ENCODE results near the gene FBXW9. TPM values are rescaled to one million over a fixed set of nuclear protein-coding genes. Genes with fewer than 3 reads are reported as not detected.

The FBXW9 gene
- total and polyA plus RNA-seq, 10 donors = 1.7 to 7.4 (median 4.3) TPM

DNA sequence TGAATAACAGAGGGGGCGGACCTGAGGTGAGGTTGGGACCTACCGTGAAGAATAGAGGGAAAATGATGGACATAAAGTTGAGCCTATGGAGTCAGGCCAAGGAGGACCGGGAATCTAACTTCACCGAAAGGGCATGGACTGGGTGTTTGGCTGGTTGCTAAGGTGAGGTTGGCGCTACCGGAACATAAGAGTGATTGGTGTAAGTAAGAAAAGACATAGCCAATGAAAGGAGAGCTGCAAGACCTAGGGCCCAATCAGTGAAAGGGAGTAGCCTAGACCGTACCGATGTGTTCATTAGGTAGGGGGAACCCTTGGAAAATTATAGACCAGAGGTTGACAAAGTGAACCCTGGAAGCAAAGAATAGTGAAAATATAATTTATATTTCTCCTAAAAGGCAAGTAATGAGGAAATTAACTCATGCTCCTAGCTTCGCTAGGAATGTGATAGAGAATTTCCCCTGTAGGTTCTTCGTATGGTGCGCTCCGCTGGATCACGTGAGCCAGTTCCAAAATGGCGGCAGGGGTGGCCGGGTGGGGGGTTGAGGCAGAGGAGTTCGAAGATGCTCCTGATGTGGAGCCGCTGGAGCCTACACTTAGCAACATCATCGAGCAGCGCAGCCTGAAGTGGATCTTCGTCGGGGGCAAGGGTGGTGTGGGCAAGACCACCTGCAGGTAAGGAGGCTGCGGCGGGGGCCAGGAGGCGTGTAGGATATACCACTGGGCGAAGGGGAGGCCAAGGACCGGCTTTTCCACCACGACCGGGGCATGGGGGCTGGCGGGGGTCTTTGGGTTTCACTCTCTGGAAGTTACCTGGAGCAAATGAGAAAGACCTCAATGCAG is 40.8 kb upstream of the FBXW9 start, which contains the start of gene GET3:
GET3 (plus strand) TSS at position 503 of the 840 bp plus-strand sequence; CDS start at position 512, 9 bp downstream.
- Histone ChIP-seq H3K4me3 (peak within 1 kb of the TSS; percentile 62 to 99 (median 92)), H3K27ac (peak within 1 kb of the TSS; percentile 90 to 94 (median 92)), H3K36me3 (peaks cover 0 to 42% (median 16%) of the 10 kb centered on the region in 6 donors), H3K27me3 (replicated peaks in 1 of 7) (no peaks in the 10 kb centered on the region), H3K9me3 (no peaks in the 10 kb centered on the region), H3K4me1 (peaks cover 27 to 66% (median 48%) of the 10 kb centered on the region in 6 donors)
- peak; percentile 93 for DNase-seq
- WGBS, 5 donors = 0 to 1% (median 1%) methylated on average over 23 to 29 of the region's 29 CpGs
- no peak for TF ChIP-seq POLR2A (IDR thresholded peaks at IDR 0.05)
- TF ChIP-seq POLR2AphosphoS5 (IDR thresholded peaks at IDR 0.05) = peak; percentile 80 to 85 (median 80)
- TF ChIP-seq, protein P1, sequence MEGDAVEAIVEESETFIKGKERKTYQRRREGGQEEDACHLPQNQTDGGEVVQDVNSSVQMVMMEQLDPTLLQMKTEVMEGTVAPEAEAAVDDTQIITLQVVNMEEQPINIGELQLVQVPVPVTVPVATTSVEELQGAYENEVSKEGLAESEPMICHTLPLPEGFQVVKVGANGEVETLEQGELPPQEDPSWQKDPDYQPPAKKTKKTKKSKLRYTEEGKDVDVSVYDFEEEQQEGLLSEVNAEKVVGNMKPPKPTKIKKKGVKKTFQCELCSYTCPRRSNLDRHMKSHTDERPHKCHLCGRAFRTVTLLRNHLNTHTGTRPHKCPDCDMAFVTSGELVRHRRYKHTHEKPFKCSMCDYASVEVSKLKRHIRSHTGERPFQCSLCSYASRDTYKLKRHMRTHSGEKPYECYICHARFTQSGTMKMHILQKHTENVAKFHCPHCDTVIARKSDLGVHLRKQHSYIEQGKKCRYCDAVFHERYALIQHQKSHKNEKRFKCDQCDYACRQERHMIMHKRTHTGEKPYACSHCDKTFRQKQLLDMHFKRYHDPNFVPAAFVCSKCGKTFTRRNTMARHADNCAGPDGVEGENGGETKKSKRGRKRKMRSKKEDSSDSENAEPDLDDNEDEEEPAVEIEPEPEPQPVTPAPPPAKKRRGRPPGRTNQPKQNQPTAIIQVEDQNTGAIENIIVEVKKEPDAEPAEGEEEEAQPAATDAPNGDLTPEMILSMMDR (IDR thresholded peaks at IDR 0.05 in 8 of 11, conservative IDR thresholded peaks at IDR 0.05 in 3 of 11) = peak in 4 of 11 experiments; percentile 6 to 31 (median 21)
- intact Hi-C loops (cut with DNase I; ENCODE audit: low total_unique reads) = no loop called here

DNA sequence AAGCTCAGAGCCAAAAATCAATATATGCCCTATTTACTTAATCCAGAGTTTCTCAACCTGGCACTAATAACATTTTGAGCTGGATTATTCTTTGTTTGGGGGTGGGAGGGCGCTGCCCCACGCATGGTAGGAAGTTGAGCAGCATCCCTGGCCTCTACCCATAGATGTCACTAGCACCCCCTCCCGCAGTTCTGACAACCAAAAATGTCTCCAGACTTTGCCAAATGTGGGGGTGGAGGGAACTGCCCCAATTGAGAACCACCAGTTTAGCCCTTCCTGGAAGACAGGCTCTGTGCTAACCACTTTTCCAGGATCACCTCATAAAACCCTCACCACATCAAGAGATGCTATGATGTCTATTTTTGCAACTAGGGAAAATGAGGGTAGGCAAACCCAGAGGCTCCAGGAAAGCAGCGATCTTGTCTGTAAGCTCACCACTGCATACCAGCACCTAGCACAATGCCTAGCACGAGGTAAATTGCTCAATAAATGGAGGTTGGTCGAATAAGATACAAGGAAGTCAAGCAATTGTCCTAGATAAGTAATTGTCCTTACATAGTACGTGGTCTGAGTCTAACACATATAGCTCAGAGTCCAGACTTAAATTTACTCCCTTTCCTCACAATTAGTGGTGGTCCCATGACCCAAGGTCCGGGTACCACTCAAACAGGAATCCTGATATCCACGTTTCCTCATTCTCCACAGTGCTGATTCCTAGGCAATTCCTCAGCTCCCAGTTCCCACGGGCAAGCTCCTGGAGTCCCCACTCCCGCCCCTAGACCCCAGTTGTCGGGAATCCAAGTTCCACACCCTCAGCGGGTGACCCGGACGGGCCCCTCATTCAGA is 37.2 kb upstream of the FBXW9 start:
- WGBS, 5 donors = 0 to 2% (median 1%) methylated on average over 15 of the region's 15 CpGs

DNA sequence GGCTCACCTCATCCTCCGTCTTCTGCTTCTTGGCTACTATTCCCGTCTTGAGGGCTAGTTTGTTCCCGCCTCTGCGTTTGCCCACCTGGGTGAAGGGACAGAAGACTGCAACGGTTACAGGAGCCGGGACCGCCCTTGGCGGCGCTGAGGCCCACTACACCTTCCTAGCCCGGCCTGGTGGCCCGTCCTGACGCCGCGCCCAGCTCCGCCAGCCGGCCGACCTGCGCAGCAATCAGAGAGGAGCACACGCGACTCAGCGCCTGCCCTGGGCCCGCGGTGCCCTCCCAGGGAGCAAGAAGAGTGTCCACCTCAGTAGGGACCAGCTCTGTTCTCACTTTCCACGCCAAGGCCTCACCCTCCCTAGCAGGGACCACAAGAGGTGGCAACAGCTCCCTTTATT is 34.9 kb upstream of the FBXW9 start:
- no peaks in the 10 kb centered on the region for H3K9me3 ChIP-seq
- WGBS, 5 donors = 91 to 95% (median 93%) methylated on average over 21 to 24 of the region's 24 CpGs
- peaks cover 0 to 53% (median 37%) of the 10 kb centered on the region in 6 donors for H3K36me3 ChIP-seq
- H3K27ac ChIP-seq = no peak overlapping the region
- intact Hi-C loops (cut with DNase I; ENCODE audit: low total_unique reads) = no loop called here
- TF ChIP-seq POLR2A (IDR thresholded peaks at IDR 0.05) = no peak
- TF ChIP-seq, protein P1 (IDR thresholded peaks at IDR 0.05 in 8 of 11, conservative IDR thresholded peaks at IDR 0.05 in 3 of 11) = no peak
- no peak for TF ChIP-seq POLR2AphosphoS5 (IDR thresholded peaks at IDR 0.05)
- no peak overlapping the region for H3K4me3 ChIP-seq
- H3K27me3 ChIP-seq (replicated peaks in 1 of 7) = no peaks in the 10 kb centered on the region
- peaks cover 18 to 74% (median 58%) of the 10 kb centered on the region in 6 donors for H3K4me1 ChIP-seq
- no peak for DNase-seq

More for the DNA sequence above, 37.2 kb upstream of the FBXW9 start:
- Histone ChIP-seq H3K36me3 (peaks cover 0 to 42% (median 31%) of the 10 kb centered on the region in 6 donors), H3K27ac (peak overlapping the region; percentile 94 to 99 (median 96)), H3K4me1 (peaks cover 30 to 91% (median 74%) of the 10 kb centered on the region in 6 donors), H3K27me3 (replicated peaks in 1 of 7) (no peaks in the 10 kb centered on the region), H3K9me3 (no peaks in the 10 kb centered on the region), H3K4me3 (peak overlapping the region; percentile 68 to 98 (median 92))
- intact Hi-C loops (cut with DNase I; ENCODE audit: low total_unique reads) = no loop called here
- DNase-seq = no peak
- no peak for TF ChIP-seq POLR2AphosphoS5 (IDR thresholded peaks at IDR 0.05)
- TF ChIP-seq, protein P1 (IDR thresholded peaks at IDR 0.05 in 8 of 11, conservative IDR thresholded peaks at IDR 0.05 in 3 of 11) = peak in 6 of 11 experiments; percentile 10 to 40 (median 15)
- no peak for TF ChIP-seq POLR2A (IDR thresholded peaks at IDR 0.05)
